ENCODE results near the gene GTF2H2C. TPM values are rescaled to one million over a fixed set of nuclear protein-coding genes. Genes with fewer than 3 reads are reported as not detected.
"Not testable (repeated sequence)": the region's sequence is repeated elsewhere in the genome, so short reads cannot be mapped to it uniquely, and the experiment has no call there.

The GTF2H2C gene
- total RNA-seq, 3 donors from 2014 or later (not counting 1 experiment from before 2014, with no cell fraction given), result 19.7 to 44.4 (median 35.1) TPM

DNA sequence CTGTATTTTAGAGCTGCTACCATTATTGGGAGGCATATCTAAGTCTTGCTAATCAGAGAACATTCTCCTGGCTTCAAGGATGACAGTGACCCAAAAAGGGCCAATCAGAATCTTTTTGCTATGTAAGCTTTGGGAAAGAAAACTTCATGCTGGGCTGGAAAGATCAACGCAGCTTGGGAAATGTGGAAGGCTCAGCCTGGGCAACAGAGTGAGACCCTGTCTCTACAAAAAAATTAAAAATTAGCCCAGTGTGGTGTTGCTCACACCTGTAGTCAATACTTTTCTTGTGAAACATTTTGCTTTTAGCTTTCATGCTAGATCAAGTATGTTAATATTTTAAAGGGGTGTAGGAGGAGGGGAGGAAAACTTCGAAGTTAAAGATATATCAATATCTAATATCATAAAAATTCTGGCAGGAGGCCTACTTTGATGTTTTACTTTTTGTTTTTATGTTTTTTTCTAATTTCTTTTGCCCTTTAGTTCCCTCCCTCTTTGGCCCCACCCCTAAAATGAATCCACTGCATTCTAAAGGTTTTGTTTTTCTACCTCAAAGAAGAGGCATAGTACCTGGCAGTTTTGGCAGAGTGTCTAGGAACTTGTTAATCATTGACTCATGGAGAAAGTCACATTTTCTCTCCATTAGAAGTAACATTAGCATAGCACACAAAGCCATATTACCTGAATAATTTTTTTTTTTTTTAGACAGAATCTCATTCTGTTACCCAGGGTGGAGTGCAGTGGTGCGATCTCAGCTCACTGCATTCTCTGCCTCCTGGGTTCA is 17.0 kb upstream of the GTF2H2C start:
- H3K9me3 ChIP-seq (ENCODE audit: control insufficient read depth, insufficient read depth, low read length); H3K27me3 ChIP-seq (ENCODE audit: control insufficient read depth, insufficient read depth, low read length); H3K36me3 ChIP-seq (ENCODE audit: control insufficient read depth, insufficient read depth, low read length); intact Hi-C loops (cut with micrococcal nuclease); H3K4me1 Mint-ChIP-seq; H3K36me3 Mint-ChIP-seq; H3K9me3 Mint-ChIP-seq; H3K27ac Mint-ChIP-seq; H3K4me3 ChIP-seq (ENCODE audit: low read length); H3K4me1 ChIP-seq (ENCODE audit: control insufficient read depth, insufficient read depth, low read length); H3K4me3 Mint-ChIP-seq; DNase-seq; H3K27ac ChIP-seq (ENCODE audit: low read length); H3K27me3 Mint-ChIP-seq (ENCODE audit: low read depth in 2 of 2); ATAC-seq: not testable (repeated sequence)
- WGBS (ENCODE audit: insufficient coverage), result no CpG with 5 or more reads among the region's 3 CpGs

DNA sequence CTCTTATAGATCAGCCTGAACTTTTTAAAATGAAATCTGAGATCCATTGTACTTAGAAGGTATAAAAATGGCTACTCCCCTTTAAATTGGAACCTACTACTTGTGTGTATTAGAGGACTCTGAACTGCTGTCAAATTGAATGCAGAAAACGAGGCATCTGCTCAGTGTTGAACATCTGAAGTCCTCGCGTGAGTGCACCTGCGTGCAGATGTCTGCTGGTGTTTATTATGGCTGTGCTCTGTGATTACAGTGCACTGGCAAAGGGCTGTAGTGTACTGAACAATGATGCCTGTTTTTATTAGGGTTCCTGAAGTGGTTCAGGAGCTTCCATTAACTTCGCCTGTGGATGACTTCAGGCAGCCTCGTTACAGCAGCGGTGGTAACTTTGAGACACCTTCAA is 15.4 kb upstream of the GTF2H2C start:
- H3K27ac ChIP-seq (ENCODE audit: low read length); H3K27me3 Mint-ChIP-seq (ENCODE audit: low read depth in 2 of 2); H3K36me3 Mint-ChIP-seq; H3K9me3 ChIP-seq (ENCODE audit: control insufficient read depth, insufficient read depth, low read length); intact Hi-C loops (cut with micrococcal nuclease); H3K4me1 Mint-ChIP-seq; H3K27ac Mint-ChIP-seq; DNase-seq; ATAC-seq; H3K4me3 Mint-ChIP-seq; H3K4me1 ChIP-seq (ENCODE audit: control insufficient read depth, insufficient read depth, low read length); H3K27me3 ChIP-seq (ENCODE audit: control insufficient read depth, insufficient read depth, low read length); H3K36me3 ChIP-seq (ENCODE audit: control insufficient read depth, insufficient read depth, low read length); H3K9me3 Mint-ChIP-seq; H3K4me3 ChIP-seq (ENCODE audit: low read length): not testable (repeated sequence)
- no CpG with 5 or more reads among the region's 7 CpGs for WGBS (ENCODE audit: insufficient coverage)

DNA sequence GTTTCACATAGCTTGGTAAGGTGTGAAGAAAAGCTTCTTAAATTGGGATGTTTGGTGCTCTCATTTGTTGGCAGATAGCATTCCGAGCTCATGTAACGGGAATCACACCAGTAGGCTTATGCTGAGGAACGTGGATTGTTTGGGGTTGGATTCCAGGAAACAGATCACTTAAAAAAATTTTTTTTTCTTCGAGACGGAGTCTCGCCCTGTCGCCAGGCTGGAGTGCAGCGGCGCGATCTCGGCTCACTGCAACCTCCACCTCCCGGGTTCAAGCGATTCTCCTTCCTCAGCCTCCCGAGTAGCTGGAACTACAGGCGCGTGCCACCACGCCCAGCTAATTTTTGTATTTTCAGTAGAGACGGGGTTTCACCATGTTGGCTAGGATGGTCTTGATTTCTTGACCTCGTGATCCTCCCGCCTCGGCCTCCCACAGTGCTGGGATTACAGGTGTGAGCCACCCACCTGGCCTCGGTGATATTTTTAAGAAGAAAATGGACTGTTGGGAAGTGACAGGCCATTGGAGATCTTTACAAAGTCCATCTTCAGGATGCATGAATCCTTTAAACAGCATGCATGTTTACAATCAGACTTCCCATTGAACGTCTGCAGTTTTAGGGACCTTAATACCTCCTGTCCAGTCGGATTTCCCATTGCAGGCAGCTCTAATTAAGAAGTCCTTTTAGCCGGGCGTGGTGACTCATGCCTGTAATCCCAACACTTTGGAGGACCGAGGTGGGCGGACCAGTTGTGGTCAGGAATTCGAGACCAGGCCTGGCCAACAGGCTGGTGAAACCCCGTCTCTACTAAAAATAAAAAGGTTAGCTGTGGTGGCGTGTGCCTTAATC is 818 bp downstream of the GTF2H2C start:
- DNase-seq; H3K36me3 ChIP-seq (ENCODE audit: control insufficient read depth, insufficient read depth, low read length); H3K36me3 Mint-ChIP-seq; intact Hi-C loops (cut with micrococcal nuclease); ATAC-seq; H3K9me3 ChIP-seq (ENCODE audit: control insufficient read depth, insufficient read depth, low read length); H3K9me3 Mint-ChIP-seq; H3K27ac ChIP-seq (ENCODE audit: low read length); H3K4me3 ChIP-seq (ENCODE audit: low read length); H3K27me3 ChIP-seq (ENCODE audit: control insufficient read depth, insufficient read depth, low read length); H3K27me3 Mint-ChIP-seq (ENCODE audit: low read depth in 2 of 2); H3K4me1 Mint-ChIP-seq; H3K4me1 ChIP-seq (ENCODE audit: control insufficient read depth, insufficient read depth, low read length): not testable (repeated sequence)
- Mint-ChIP-seq H3K27ac (peak overlapping the region in 1 of 2 donors; percentile 92), H3K4me3 (peak overlapping the region; percentile 60)
- 77% methylated on average over 4 of the region's 31 CpGs for WGBS (ENCODE audit: insufficient coverage)

- intact Hi-C loops (cut with micrococcal nuclease); H3K27me3 Mint-ChIP-seq (ENCODE audit: low read depth in 2 of 2): not testable (repeated sequence)
Observed at GRCh38 chr5:69566172-69566571, 6.2 kb downstream of the GTF2H2C start.

DNA sequence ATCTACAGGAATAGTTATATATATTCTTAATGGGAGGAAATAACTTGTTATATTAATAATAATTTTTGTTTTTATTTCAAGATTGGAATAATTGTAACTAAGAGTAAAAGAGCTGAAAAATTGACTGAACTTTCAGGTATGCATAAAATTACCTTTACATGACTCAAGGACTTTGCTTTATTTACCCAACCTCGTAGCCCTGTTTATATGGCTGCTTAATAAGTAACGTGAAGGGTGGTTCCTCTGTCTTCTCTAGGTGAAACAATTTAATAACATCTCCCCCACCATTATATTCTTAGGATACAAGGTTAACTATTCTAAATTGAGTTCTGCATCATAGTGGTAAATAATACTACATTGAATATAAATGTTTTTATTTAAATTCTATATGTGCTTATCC is 8.1 kb downstream of the GTF2H2C start:
- H3K36me3 Mint-ChIP-seq; H3K4me1 Mint-ChIP-seq; H3K27ac Mint-ChIP-seq; H3K4me1 ChIP-seq (ENCODE audit: control insufficient read depth, insufficient read depth, low read length); H3K36me3 ChIP-seq (ENCODE audit: control insufficient read depth, insufficient read depth, low read length); H3K27ac ChIP-seq (ENCODE audit: low read length); H3K4me3 Mint-ChIP-seq; intact Hi-C loops (cut with micrococcal nuclease); H3K9me3 ChIP-seq (ENCODE audit: control insufficient read depth, insufficient read depth, low read length); H3K9me3 Mint-ChIP-seq; H3K27me3 ChIP-seq (ENCODE audit: control insufficient read depth, insufficient read depth, low read length); ATAC-seq; DNase-seq; H3K4me3 ChIP-seq (ENCODE audit: low read length); H3K27me3 Mint-ChIP-seq (ENCODE audit: low read depth in 2 of 2): not testable (repeated sequence)
- WGBS (ENCODE audit: insufficient coverage), result no CpG with 5 or more reads among the region's 2 CpGs

More at GRCh38 chr5:69566172-69566571, 6.2 kb downstream of the GTF2H2C start:
- not testable (repeated sequence) for H3K27ac ChIP-seq (ENCODE audit: low read length); H3K27ac Mint-ChIP-seq; H3K4me3 Mint-ChIP-seq; H3K36me3 Mint-ChIP-seq; DNase-seq; H3K9me3 ChIP-seq (ENCODE audit: control insufficient read depth, insufficient read depth, low read length); ATAC-seq; H3K36me3 ChIP-seq (ENCODE audit: control insufficient read depth, insufficient read depth, low read length); H3K9me3 Mint-ChIP-seq; H3K4me3 ChIP-seq (ENCODE audit: low read length); H3K4me1 ChIP-seq (ENCODE audit: control insufficient read depth, insufficient read depth, low read length); H3K4me1 Mint-ChIP-seq; H3K27me3 ChIP-seq (ENCODE audit: control insufficient read depth, insufficient read depth, low read length)
- whole genome bisulfite sequencing (ENCODE audit: insufficient coverage), result no CpG with 5 or more reads among the region's 2 CpGs

- H3K9me3 ChIP-seq (ENCODE audit: control insufficient read depth, insufficient read depth, low read length); H3K27ac ChIP-seq (ENCODE audit: low read length); H3K4me3 Mint-ChIP-seq; H3K27me3 Mint-ChIP-seq (ENCODE audit: low read depth in 2 of 2); H3K4me3 ChIP-seq (ENCODE audit: low read length); H3K9me3 Mint-ChIP-seq; H3K36me3 Mint-ChIP-seq; DNase-seq; H3K27ac Mint-ChIP-seq; intact Hi-C loops (cut with micrococcal nuclease); H3K27me3 ChIP-seq (ENCODE audit: control insufficient read depth, insufficient read depth, low read length); ATAC-seq; H3K36me3 ChIP-seq (ENCODE audit: control insufficient read depth, insufficient read depth, low read length); H3K4me1 Mint-ChIP-seq; H3K4me1 ChIP-seq (ENCODE audit: control insufficient read depth, insufficient read depth, low read length): not testable (repeated sequence)
- no CpG with 5 or more reads among the region's 2 CpGs for WGBS (ENCODE audit: insufficient coverage)
Observed at GRCh38 chr5:69583356-69583755, 23.4 kb downstream of the GTF2H2C start.

- H3K4me3 Mint-ChIP-seq; H3K27me3 Mint-ChIP-seq (ENCODE audit: low read depth in 2 of 2); H3K4me1 ChIP-seq (ENCODE audit: control insufficient read depth, insufficient read depth, low read length); DNase-seq; H3K9me3 ChIP-seq (ENCODE audit: control insufficient read depth, insufficient read depth, low read length); H3K27me3 ChIP-seq (ENCODE audit: control insufficient read depth, insufficient read depth, low read length); H3K27ac ChIP-seq (ENCODE audit: low read length); H3K4me1 Mint-ChIP-seq; H3K4me3 ChIP-seq (ENCODE audit: low read length); H3K27ac Mint-ChIP-seq; intact Hi-C loops (cut with micrococcal nuclease); H3K36me3 Mint-ChIP-seq; H3K36me3 ChIP-seq (ENCODE audit: control insufficient read depth, insufficient read depth, low read length); H3K9me3 Mint-ChIP-seq: not testable (repeated sequence)
- peak in 2 of 3 donors; percentile 21 to 80 for ATAC-seq
- no CpG with 5 or more reads among the region's 7 CpGs for WGBS (ENCODE audit: insufficient coverage)
Observed at GRCh38 chr5:69596114-69596840, 36.3 kb downstream of the GTF2H2C start.

All from natural killer cell (primary cell).